Measurements from ENCODE around the gene SPRED1.

The SPRED1 gene

GRCh38 chr15:38211811-38212210, 40.8 kb upstream of the SPRED1 start:
- DNase-seq (ENCODE audit: low spot score): no peak
- Histone ChIP-seq H3K27ac (no peak overlapping the region), H3K4me3 (no peak overlapping the region)
- no peak for TF ChIP-seq CTCF (IDR thresholded peaks at IDR 0.05)

- no peak for DNase-seq (ENCODE audit: low spot score)
- no peak overlapping the region for H3K4me3 ChIP-seq
- no peak for TF ChIP-seq CTCF (IDR thresholded peaks at IDR 0.05)
- no peak overlapping the region for H3K27ac ChIP-seq
These were observed 39.8 kb upstream of the SPRED1 start for GRCh38 chr15:38212729-38213351.

- no peak for DNase-seq (ENCODE audit: low spot score)
- Histone ChIP-seq H3K27ac (no peak overlapping the region), H3K4me3 (no peak overlapping the region)
- no peak for TF ChIP-seq CTCF (IDR thresholded peaks at IDR 0.05)
These were observed 39.3 kb upstream of the SPRED1 start for GRCh38 chr15:38213356-38213755.

- no peak overlapping the region for H3K27ac ChIP-seq
- DNase-seq (ENCODE audit: low spot score): no peak
- no peak overlapping the region for H3K4me3 ChIP-seq
- no peak for TF ChIP-seq CTCF (IDR thresholded peaks at IDR 0.05)
These were observed 36.9 kb upstream of the SPRED1 start for GRCh38 chr15:38215707-38216106.

- Histone ChIP-seq H3K27ac (no peak overlapping the region), H3K4me3 (no peak overlapping the region)
- no peak for TF ChIP-seq CTCF (IDR thresholded peaks at IDR 0.05)
- DNase-seq (ENCODE audit: low spot score): no peak
These were observed 35.9 kb upstream of the SPRED1 start for GRCh38 chr15:38216763-38217162.

GRCh38 chr15:38217191-38217595, 35.4 kb upstream of the SPRED1 start:
- no peak for TF ChIP-seq CTCF (IDR thresholded peaks at IDR 0.05)
- DNase-seq (ENCODE audit: low spot score): no peak
- H3K27ac ChIP-seq: no peak overlapping the region
- no peak overlapping the region for H3K4me3 ChIP-seq

GRCh38 chr15:38217788-38218609, 34.6 kb upstream of the SPRED1 start:
- Histone ChIP-seq H3K27ac (no peak overlapping the region), H3K4me3 (no peak overlapping the region)
- no peak for TF ChIP-seq CTCF (IDR thresholded peaks at IDR 0.05)
- DNase-seq (ENCODE audit: low spot score): no peak

Measured in coronary artery (tissue), 2 donors.